ENCODE results near the gene COL23A1.

Gene COL23A1

GRCh38 chr5:178416919-178417318, 173.3 kb downstream of the COL23A1 start:
- DNase-seq: peak; percentile 75

- no peak for DNase-seq
Measured at GRCh38 chr5:178416206-178416882, 173.8 kb downstream of the COL23A1 start.

GRCh38 chr5:178415353-178415752, 174.8 kb downstream of the COL23A1 start:
- DNase-seq: no peak

GRCh38 chr5:178413988-178414387, 176.2 kb downstream of the COL23A1 start:
- no peak for DNase-seq

GRCh38 chr5:178411083-178411482, 179.1 kb downstream of the COL23A1 start:
- DNase-seq: no peak

GRCh38 chr5:178407646-178408045, 182.5 kb downstream of the COL23A1 start:
- DNase-seq: no peak

- no peak for DNase-seq
Measured at GRCh38 chr5:178404987-178405386, 185.2 kb downstream of the COL23A1 start.

GRCh38 chr5:178403956-178404600, 186.1 kb downstream of the COL23A1 start:
- no peak for DNase-seq

GRCh38 chr5:178403351-178403750, 186.8 kb downstream of the COL23A1 start:
- no peak for DNase-seq

GRCh38 chr5:178399701-178400095, 190.5 kb downstream of the COL23A1 start:
- no peak for DNase-seq

GRCh38 chr5:178398901-178399700, 191.1 kb downstream of the COL23A1 start:
- DNase-seq: no peak

GRCh38 chr5:178396796-178397720, 193.1 kb downstream of the COL23A1 start:
- no peak for DNase-seq

- DNase-seq: no peak
Measured at GRCh38 chr5:178394074-178394473, 196.1 kb downstream of the COL23A1 start.

- DNase-seq: no peak
Measured at GRCh38 chr5:178392931-178393394, 197.2 kb downstream of the COL23A1 start.

GRCh38 chr5:178392386-178392785, 197.8 kb downstream of the COL23A1 start:
- DNase-seq: no peak

GRCh38 chr5:178391480-178391879, 198.7 kb downstream of the COL23A1 start:
- DNase-seq: no peak

- no peak for DNase-seq
Measured at GRCh38 chr5:178389796-178390195, 200.4 kb downstream of the COL23A1 start.

GRCh38 chr5:178389026-178389729, 201.0 kb downstream of the COL23A1 start:
- DNase-seq: no peak

- DNase-seq: no peak
Measured at GRCh38 chr5:178388386-178389025, 201.7 kb downstream of the COL23A1 start.

GRCh38 chr5:178387856-178388190, 202.4 kb downstream of the COL23A1 start:
- DNase-seq: no peak

GRCh38 chr5:178387061-178387855, 202.9 kb downstream of the COL23A1 start:
- no peak for DNase-seq

Data from 8988T (cell line).